GM21619 (cell line): ENCODE results near the gene NSUN6.
A peak's percentile ranks its signal among the peaks of the same experiment; 100 is the strongest.

Source experiments
- ATAC-seq: cut with Tn5 transposase; IDR thresholded peaks from one replicate; pipeline ENCODE4 v1.9.1; 2021; ENCODE audit not compliant: unreplicated experiment

The NSUN6 gene, protein sequence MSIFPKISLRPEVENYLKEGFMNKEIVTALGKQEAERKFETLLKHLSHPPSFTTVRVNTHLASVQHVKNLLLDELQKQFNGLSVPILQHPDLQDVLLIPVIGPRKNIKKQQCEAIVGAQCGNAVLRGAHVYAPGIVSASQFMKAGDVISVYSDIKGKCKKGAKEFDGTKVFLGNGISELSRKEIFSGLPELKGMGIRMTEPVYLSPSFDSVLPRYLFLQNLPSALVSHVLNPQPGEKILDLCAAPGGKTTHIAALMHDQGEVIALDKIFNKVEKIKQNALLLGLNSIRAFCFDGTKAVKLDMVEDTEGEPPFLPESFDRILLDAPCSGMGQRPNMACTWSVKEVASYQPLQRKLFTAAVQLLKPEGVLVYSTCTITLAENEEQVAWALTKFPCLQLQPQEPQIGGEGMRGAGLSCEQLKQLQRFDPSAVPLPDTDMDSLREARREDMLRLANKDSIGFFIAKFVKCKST

GRCh38 chr10:18651324-18652007, at the start of gene NSUN6:
NSUN6 (minus strand) TSS chr10:18651587; CDS start chr10:18651203, 384 bp downstream.
- ATAC-seq, result peak; percentile 96

GRCh38 chr10:18699849-18700840, 48.8 kb upstream of the NSUN6 start:
- ATAC-seq, result no peak

DNA sequence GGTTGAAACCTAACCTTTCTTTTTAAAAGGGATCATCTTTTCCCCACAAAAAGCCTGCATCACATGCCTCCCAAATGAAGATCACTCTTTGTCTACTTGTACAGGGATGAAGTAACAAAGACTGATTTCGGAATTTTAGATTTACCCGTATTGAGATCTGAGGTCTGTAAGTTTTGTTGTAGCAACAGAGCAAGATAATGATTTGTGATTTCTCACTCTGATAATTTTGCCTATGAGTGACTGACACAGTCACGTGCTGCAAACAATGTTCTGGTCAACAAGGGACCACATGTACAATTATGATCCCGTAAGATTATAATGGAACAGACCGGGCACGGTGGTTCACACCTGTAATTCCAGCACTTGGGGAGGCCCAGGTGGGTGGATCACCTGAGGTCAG, 39.2 kb upstream of the NSUN6 start:
- ATAC-seq, result no peak

DNA sequence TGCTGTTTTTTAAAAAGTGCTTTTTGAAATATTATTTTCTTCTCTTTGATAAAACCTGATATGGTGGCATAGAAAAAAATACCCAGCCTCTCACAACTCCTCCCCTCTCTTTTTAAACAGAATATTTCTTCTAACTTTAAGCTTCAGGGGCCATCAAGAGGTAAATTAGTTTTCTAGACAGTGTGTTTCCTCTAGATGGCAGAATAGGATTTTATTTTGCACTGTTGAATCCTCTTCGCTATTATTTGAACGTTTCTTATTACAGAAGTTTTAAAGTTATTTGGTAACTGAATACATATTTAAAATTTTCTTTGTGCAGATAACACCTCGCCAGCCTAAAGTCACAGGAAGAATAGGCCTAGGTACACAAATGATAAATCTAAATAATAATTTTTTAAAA, 38.1 kb upstream of the NSUN6 start:
- ATAC-seq, result no peak

GRCh38 chr10:18687706-18688105, 36.3 kb upstream of the NSUN6 start:
- no peak for ATAC-seq

GRCh38 chr10:18687195-18687594, 35.8 kb upstream of the NSUN6 start:
- no peak for ATAC-seq

- no peak for ATAC-seq
Measured at GRCh38 chr10:18685555-18685954, 34.2 kb upstream of the NSUN6 start.

- no peak for ATAC-seq
Measured at GRCh38 chr10:18684953-18685352, 33.6 kb upstream of the NSUN6 start.

GRCh38 chr10:18684416-18684815, 33.0 kb upstream of the NSUN6 start:
- no peak for ATAC-seq

- ATAC-seq, result no peak
Measured at GRCh38 chr10:18683427-18683826, 32.0 kb upstream of the NSUN6 start.

- no peak for ATAC-seq
Measured at GRCh38 chr10:18681971-18682411, 30.6 kb upstream of the NSUN6 start.

GRCh38 chr10:18681366-18681765, 30.0 kb upstream of the NSUN6 start:
- no peak for ATAC-seq

DNA sequence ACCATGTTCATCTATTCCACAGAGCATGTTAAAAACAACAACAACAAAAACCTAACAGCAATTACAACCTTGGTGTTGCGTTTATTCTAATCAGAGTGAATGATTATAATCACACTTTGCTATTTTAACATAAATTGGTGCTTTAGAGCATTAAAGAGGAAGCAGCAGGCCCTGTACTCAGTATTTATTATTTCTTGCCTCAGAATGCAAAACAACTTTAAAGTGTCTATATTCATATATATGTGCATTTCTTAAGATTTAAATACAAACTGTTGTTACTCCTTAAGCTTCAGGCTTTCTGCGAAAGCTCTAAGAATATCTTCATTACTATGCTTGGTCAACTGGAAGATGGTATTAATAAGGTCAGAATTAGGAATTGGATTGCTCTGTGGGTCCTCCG, 29.4 kb upstream of the NSUN6 start:
- no peak for ATAC-seq

- ATAC-seq, result no peak
Measured at GRCh38 chr10:18675086-18675801, 23.9 kb upstream of the NSUN6 start.

GRCh38 chr10:18668026-18668425, 16.6 kb upstream of the NSUN6 start:
- no peak for ATAC-seq

GRCh38 chr10:18666810-18667209, 15.4 kb upstream of the NSUN6 start:
- ATAC-seq, result no peak

DNA sequence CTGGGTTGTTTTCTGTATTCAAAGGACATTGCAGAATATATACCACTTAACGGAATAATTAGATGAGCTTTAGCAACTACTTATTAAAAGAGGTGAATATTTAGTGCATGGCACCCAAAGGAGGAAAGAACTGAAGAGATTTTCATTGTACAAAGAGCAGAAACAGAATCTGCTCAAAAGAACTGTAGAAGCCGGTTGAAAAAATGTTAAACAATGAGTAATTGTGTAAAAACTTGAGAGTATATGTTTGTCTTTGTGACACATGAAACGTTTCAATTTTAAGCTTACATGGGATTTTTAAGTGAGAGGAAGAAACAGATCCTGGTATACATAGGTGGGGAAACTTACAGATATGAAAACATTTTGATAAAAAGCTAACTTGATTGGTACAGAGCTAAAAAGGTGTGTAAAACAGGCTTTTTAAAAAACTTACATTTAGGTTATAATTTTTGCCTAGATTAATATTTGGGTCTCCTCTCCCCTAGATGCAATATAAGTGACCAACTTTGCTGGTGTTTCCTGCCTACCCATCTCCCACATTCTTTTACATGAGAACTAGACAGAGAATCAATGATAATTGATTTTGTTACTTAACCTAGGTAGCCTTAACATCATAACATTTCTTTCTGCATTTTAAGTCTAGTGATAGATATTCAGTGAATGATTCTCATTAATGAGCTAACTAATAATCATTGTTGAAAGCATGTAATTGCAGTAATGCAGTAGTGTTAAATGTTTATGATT, 14.6 kb upstream of the NSUN6 start:
- no peak for ATAC-seq

DNA sequence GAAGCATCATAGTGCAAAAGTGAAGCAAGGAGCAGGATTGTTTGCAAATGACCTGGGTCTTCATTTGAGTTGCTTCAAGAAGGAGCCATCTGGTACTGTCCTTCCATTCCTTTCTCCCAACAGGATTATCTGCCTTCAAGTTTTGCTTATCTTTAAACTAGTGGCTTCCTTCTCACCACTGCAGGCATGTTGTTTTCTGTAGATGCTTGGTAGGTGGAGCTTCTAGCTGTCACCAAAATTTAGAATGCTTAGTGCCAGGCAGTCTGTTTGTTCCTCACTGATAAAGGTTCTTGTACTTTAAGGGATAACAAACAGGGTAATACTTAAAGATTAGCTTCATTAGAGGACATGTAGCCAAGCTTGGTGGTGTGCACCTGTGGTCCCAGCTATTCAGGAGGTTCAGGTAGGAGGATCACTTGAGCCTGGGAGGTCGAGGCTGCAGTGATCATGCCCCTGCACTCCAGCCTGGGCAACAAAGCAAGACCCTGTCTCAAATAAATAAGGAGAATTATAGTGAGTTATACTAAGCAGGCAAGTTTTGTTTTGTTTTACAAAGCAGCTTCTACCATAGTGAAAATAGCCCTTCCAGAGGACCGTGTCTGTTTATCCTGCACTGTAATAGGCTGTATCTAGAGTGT, 13.6 kb upstream of the NSUN6 start:
- ATAC-seq, result no peak

DNA sequence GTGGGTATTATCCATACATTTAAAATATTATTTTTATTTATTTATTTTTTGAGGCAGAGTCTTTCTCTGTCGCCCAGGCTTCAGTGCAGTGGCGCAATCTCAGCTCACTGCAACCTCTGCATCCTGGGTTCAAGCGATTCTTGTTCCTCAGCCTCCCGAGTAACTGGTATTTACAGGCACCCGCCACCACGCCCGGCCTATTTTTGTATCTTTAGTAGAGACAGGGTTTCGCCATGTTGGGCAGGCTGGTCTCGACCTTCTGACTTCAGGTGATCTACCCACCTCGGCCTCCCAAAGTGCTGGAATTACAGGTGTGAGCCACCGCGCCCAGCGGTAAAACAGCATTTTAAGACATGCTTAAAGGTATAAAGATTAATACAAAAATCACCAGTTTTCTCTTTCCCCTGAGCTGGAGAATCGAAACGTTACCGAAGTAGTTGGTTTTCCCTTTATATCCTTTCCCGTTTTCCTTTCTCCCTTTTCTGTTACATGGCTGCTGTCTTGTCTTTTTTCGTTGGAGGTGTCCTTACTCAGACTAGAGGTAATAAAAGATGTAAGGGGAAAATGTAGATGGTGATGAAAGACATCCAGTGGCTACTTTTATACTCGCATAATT, 9.5 kb upstream of the NSUN6 start:
- no peak for ATAC-seq
